ENCODE results near the gene DNAJA4.

DNAJA4 gene

DNA sequence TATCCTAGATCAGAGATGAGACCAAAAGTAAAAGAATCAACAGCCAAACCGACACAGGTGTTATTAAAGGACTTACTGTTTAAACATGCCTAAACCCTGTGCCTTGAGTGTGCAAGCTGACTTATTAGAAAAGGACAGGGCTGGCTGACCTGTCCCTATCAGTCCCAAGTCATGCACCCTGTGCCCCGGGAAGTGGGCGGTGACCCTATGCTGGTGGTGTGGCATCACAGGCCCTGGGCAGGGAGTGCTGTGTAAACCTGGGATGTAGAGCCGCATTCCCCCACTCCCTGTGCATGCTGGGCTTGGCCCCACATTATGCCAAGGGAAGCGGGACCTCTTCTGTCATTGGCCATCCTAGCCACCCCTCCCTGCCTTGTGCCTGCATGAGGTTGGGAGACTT lies 10.6 kb downstream of the DNAJA4 start:
- DNase-seq (ENCODE audit: low spot score in 2 of 2) = no peak
- Histone ChIP-seq H3K27me3 (ENCODE audit: low read depth) (0 out of 2 replicates have a peak, but pooled peaks cover 3% of the 10 kb centered on the region), H3K9me3 (0 out of 2 replicates have a peak, but pooled peaks cover 3% of the 10 kb centered on the region), H3K4me3 (no peak overlapping the region), H3K36me3 (replicated peaks) (peaks cover under 1% of the 10 kb centered on the region), H3K4me1 (no peaks in the 10 kb centered on the region)
- in situ Hi-C loops (cut with MboI; ENCODE audit: low sequenced_read_pairs) = no loop called here

GRCh38 chr15:78276064-78276943 lies 11.9 kb downstream of the DNAJA4 start:
- in situ Hi-C loops (cut with MboI; ENCODE audit: low sequenced_read_pairs) = no loop called here

DNA sequence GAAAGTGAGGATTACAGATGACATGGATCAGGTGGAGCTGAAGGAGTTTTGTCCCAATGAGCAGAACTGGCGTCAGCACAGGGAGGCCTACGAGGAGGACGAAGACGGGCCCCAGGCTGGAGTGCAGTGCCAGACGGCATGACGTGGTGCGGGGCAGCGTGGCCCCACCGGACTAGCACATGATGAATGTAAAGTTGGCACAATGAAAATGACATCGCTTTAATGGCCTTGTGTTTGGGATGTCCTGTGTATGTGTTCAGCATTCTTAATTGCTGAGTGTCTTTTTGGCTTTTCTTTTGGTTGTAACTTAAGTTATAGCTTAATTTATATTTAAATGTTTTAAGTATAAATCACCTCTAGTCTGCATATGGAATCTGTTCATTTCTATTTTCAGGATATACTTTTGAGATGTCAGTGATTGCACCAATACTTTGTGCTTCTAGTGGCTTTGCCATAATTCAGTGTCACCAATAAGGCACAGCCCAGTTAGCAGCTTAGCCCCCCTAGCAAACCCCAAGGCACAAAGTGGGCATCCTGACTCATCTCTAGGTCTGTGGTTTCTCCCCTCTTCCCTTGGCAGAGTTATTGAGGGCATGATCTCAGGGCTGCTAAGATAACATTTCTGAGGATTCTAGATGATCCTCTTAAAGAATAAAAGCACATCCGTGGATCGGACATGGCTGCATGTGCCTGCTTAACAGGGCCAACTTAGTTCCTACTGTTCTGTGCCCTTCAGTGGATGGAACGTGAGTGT lies 16.1 kb downstream of the DNAJA4 start:
- Histone ChIP-seq H3K9me3 (no peaks in the 10 kb centered on the region), H3K4me1 (no peaks in the 10 kb centered on the region), H3K4me3 (no peak overlapping the region), H3K36me3 (replicated peaks) (peaks cover 30% of the 10 kb centered on the region), H3K27me3 (ENCODE audit: low read depth) (no peaks in the 10 kb centered on the region)
- in situ Hi-C loops (cut with MboI; ENCODE audit: low sequenced_read_pairs) = no loop called here
- no peak for DNase-seq (ENCODE audit: low spot score in 2 of 2)

More at GRCh38 chr15:78276064-78276943, 11.9 kb downstream of the DNAJA4 start:
- peaks cover 3% of the 10 kb centered on the region for H3K36me3 ChIP-seq (replicated peaks)
- H3K4me3 ChIP-seq = no peak overlapping the region
- 0 out of 2 replicates have a peak, but pooled peaks cover 3% of the 10 kb centered on the region for H3K9me3 ChIP-seq
- H3K4me1 ChIP-seq = no peaks in the 10 kb centered on the region
- no peak for DNase-seq (ENCODE audit: low spot score in 2 of 2)
- no peaks in the 10 kb centered on the region for H3K27me3 ChIP-seq (ENCODE audit: low read depth)

GRCh38 chr15:78282324-78282723 lies 18.0 kb downstream of the DNAJA4 start:
- H3K4me3 ChIP-seq = no peak overlapping the region
- no peaks in the 10 kb centered on the region for H3K9me3 ChIP-seq
- H3K36me3 ChIP-seq (replicated peaks) = peaks cover 48% of the 10 kb centered on the region
- H3K27me3 ChIP-seq (ENCODE audit: low read depth) = no peaks in the 10 kb centered on the region
- DNase-seq (ENCODE audit: low spot score in 2 of 2) = no peak
- H3K4me1 ChIP-seq = no peaks in the 10 kb centered on the region
- in situ Hi-C loops (cut with MboI; ENCODE audit: low sequenced_read_pairs) = no loop called here

GRCh38 chr15:78284758-78285157 lies 20.4 kb downstream of the DNAJA4 start:
- H3K4me1 ChIP-seq = no peaks in the 10 kb centered on the region
- DNase-seq (ENCODE audit: low spot score in 2 of 2) = no peak
- H3K9me3 ChIP-seq = no peaks in the 10 kb centered on the region
- no peaks in the 10 kb centered on the region for H3K27me3 ChIP-seq (ENCODE audit: low read depth)
- in situ Hi-C loops (cut with MboI; ENCODE audit: low sequenced_read_pairs) = no loop called here
- no peak overlapping the region for H3K4me3 ChIP-seq
- H3K36me3 ChIP-seq (replicated peaks) = peaks cover 72% of the 10 kb centered on the region

DNA sequence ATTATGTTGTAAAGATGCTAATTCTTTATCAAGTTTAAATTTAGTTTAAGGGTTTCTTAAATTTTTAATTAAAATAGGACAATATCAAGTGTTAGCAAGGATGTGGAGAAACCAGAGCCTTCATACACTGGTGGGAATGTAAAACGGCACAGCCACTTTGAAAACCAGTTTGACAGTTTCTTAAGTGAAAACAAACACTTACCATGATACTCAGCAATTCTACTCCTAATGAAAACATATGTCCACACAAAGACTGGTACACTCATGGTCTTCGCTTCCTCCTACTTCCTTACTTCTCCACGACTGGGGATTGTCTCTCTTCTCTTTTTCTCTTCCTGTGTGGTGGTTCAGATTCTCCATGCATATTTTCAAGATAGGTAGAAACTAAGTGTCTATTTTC lies 25.9 kb downstream of the DNAJA4 start:
- in situ Hi-C loops (cut with MboI; ENCODE audit: low sequenced_read_pairs) = no loop called here

GRCh38 chr15:78291052-78291451 lies 26.7 kb downstream of the DNAJA4 start:
- peaks cover 63% of the 10 kb centered on the region for H3K36me3 ChIP-seq (replicated peaks)
- in situ Hi-C loops (cut with MboI; ENCODE audit: low sequenced_read_pairs) = no loop called here
- no peaks in the 10 kb centered on the region for H3K27me3 ChIP-seq (ENCODE audit: low read depth)
- no peak overlapping the region for H3K4me3 ChIP-seq
- no peaks in the 10 kb centered on the region for H3K9me3 ChIP-seq
- no peaks in the 10 kb centered on the region for H3K4me1 ChIP-seq
- no peak for DNase-seq (ENCODE audit: low spot score in 2 of 2)

More for the DNA sequence above, 25.9 kb downstream of the DNAJA4 start:
- H3K4me3 ChIP-seq = no peak overlapping the region
- H3K36me3 ChIP-seq (replicated peaks) = peaks cover 70% of the 10 kb centered on the region
- no peak for DNase-seq (ENCODE audit: low spot score in 2 of 2)
- H3K27me3 ChIP-seq (ENCODE audit: low read depth) = no peaks in the 10 kb centered on the region
- no peaks in the 10 kb centered on the region for H3K9me3 ChIP-seq
- H3K4me1 ChIP-seq = no peaks in the 10 kb centered on the region

DNA sequence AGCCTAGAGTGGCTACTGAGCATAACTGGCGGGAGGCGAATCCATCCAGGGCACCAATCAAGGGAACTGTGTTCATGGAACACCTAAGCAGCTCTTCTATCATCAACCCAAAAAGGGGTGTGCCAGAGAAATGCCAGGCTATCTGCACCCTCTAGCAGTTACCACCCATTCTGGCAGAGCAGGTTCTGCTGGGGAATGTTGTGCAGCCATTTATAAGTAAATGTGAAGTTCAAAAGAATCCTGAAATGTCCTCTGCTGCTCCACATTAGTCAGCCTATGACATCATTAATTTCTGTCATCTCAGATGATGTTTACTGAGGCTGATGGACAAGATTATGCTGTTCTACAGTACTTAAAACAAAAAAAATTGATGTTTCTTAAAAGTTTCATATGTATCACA lies 27.3 kb downstream of the DNAJA4 start:
- no peak overlapping the region for H3K4me3 ChIP-seq
- in situ Hi-C loops (cut with MboI; ENCODE audit: low sequenced_read_pairs) = no loop called here
- H3K4me1 ChIP-seq = no peaks in the 10 kb centered on the region
- DNase-seq (ENCODE audit: low spot score in 2 of 2) = no peak
- no peaks in the 10 kb centered on the region for H3K9me3 ChIP-seq
- peaks cover 57% of the 10 kb centered on the region for H3K36me3 ChIP-seq (replicated peaks)
- no peaks in the 10 kb centered on the region for H3K27me3 ChIP-seq (ENCODE audit: low read depth)

DNA sequence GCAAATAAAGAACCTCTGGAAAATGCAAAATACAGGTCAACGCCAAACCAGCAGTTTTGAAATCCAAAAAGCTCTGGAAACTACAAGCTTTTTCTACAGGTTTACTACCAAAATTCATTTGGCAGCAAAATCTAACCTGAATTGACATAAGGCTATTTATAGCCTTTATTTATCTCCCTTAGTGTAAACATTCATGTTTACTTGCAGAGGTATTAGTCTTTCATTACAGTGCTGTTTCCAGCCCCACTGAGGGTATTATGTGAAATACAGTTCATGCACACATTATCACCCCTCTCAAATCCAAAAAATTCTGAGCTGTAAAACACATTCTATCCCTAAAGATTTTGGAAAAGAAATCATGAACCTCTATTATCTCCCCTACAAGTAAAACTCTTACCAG lies 27.9 kb downstream of the DNAJA4 start:
- in situ Hi-C loops (cut with MboI; ENCODE audit: low sequenced_read_pairs) = no loop called here
- no peaks in the 10 kb centered on the region for H3K27me3 ChIP-seq (ENCODE audit: low read depth)
- no peak for DNase-seq (ENCODE audit: low spot score in 2 of 2)
- peaks cover 51% of the 10 kb centered on the region for H3K36me3 ChIP-seq (replicated peaks)
- H3K9me3 ChIP-seq = no peaks in the 10 kb centered on the region
- H3K4me1 ChIP-seq = no peaks in the 10 kb centered on the region
- no peak overlapping the region for H3K4me3 ChIP-seq

- peak; percentile 100 for DNase-seq (ENCODE audit: low spot score in 2 of 2)
- Histone ChIP-seq H3K9me3 (no peaks in the 10 kb centered on the region), H3K4me1 (peaks cover 23% of the 10 kb centered on the region), H3K4me3 (peak within 1 kb of the TSS; percentile 96), H3K27me3 (ENCODE audit: low read depth) (no peaks in the 10 kb centered on the region), H3K36me3 (replicated peaks) (peaks cover under 1% of the 10 kb centered on the region; the same call in 1 of the 2 replicates)
- in situ Hi-C loops (cut with MboI; ENCODE audit: low sequenced_read_pairs) = no loop called here
These were observed 35.0 kb downstream of the DNAJA4 start, which contains the start of gene SKIC8 for GRCh38 chr15:78299101-78299930. Gene SKIC8 (minus strand): TSS chr15:78299609. CDS start chr15:78295686, 3,923 bp downstream.

DNA sequence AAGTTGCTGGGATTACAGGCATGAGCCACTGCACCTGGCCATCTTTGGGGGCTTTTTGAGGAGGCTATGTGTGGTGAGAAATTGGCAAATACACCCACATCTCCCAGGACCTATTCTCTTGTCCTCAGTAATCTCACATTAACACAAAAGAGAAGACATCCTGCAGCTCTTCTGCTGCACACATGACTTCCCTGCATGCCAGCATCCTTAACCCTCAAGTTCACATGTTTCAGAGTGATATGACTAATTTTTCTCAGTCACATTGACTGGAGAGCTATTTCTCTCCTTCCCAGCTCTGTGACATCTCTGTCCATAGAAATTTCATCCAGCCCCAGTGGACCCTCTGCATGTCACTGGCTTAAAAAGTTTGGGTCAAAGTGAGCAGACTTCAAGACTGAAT lies 37.0 kb downstream of the DNAJA4 start:
- Histone ChIP-seq H3K36me3 (replicated peaks) (no peaks in the 10 kb centered on the region; the same call in 1 of the 2 replicates), H3K27me3 (ENCODE audit: low read depth) (no peaks in the 10 kb centered on the region), H3K9me3 (no peaks in the 10 kb centered on the region), H3K4me1 (peaks cover 23% of the 10 kb centered on the region), H3K4me3 (no peak overlapping the region)
- DNase-seq (ENCODE audit: low spot score in 2 of 2) = no peak
- in situ Hi-C loops (cut with MboI; ENCODE audit: low sequenced_read_pairs) = loop anchor here (10.0 kb wide), 1 partner anchor 403 kb away; no protein-coding TSS in a partner anchor

GRCh38 chr15:78301828-78302227 lies 37.5 kb downstream of the DNAJA4 start:
- in situ Hi-C loops (cut with MboI; ENCODE audit: low sequenced_read_pairs) = loop anchor here (10.0 kb wide), 1 partner anchor 403 kb away; no protein-coding TSS in a partner anchor
- no peak for DNase-seq (ENCODE audit: low spot score in 2 of 2)
- no peak overlapping the region for H3K4me3 ChIP-seq
- no peaks in the 10 kb centered on the region for H3K9me3 ChIP-seq
- H3K27me3 ChIP-seq (ENCODE audit: low read depth) = no peaks in the 10 kb centered on the region
- no peaks in the 10 kb centered on the region; the same call in 1 of the 2 replicates for H3K36me3 ChIP-seq (replicated peaks)
- peaks cover 23% of the 10 kb centered on the region for H3K4me1 ChIP-seq
